Suprapubic skin (tissue), 4 donors: Measurements from ENCODE around the gene GNLY. TPM values are rescaled to one million over a fixed set of nuclear protein-coding genes. Genes with fewer than 3 reads are reported as not detected.
A peak's percentile ranks its signal among the peaks of the same experiment; 100 is the strongest.

Experiments used
- DNase-seq, 2 donors: peaks; one replicate each; pipeline ENCODE4 v3.0.0-alpha.2; 2019; ENCODE audit warnings: low spot score in 2 of 2
- H3K27ac ChIP-seq: fragments of 200-600 bp; sonication (generic); one replicate; pipeline ENCODE4 v1.5.1; 2019
- H3K27me3 ChIP-seq: fragments of 200-600 bp; sonication (generic); one replicate; pipeline ENCODE4 v1.5.1; 2019
- H3K36me3 ChIP-seq: fragments of 200-600 bp; sonication (generic); one replicate; pipeline ENCODE4 v1.5.1; 2019
- H3K4me1 ChIP-seq: fragments of 200-600 bp; sonication (generic); one replicate; pipeline ENCODE4 v1.5.1; 2019
- H3K4me3 ChIP-seq: fragments of 200-600 bp; sonication (generic); one replicate; pipeline ENCODE4 v1.5.1; 2019; ENCODE audit warnings: mild to moderate bottlenecking
- H3K9me3 ChIP-seq: fragments of 200-600 bp; sonication (generic); one replicate; pipeline ENCODE4 v1.5.1; 2019
- EP300 ChIP-seq: sonication (generic); formaldehyde crosslinking; IDR thresholded peaks from one replicate; pipeline ENCODE4 v1.6.1; 2017; ENCODE audit warnings: antibody characterized with exemption
- POLR2A ChIP-seq, 2 donors: fragments of 450-650 bp; IDR thresholded peaks; one replicate each; pipeline ENCODE4 v1.6.1; 2017; ENCODE audit warnings: antibody characterized with exemption in 2 of 2, mild to moderate bottlenecking in 2 of 2, moderate library complexity in 2 of 2
- POLR2AphosphoS5 ChIP-seq, 3 donors: sonication (generic); formaldehyde crosslinking; IDR thresholded peaks; one replicate each; pipeline ENCODE4 v1.6.1; 2017; ENCODE audit warnings: antibody characterized with exemption in 3 of 3
- WGBS: methylation state at CpG from one replicate; pipeline ENCODE4 v1.1.5; 2018; 5-methylcytosine and 5-hydroxymethylcytosine counted together
- total RNA-seq, 4 donors: library from RNA; depleted of rRNA; stranded (reverse); fragments of >200 nt; gene quantifications; one replicate each; pipeline ENCODE4 v1.1.0, GENCODE V29; 2016
- TF ChIP-seq, protein P1 (sequence below), 2 donors: fragments of 200-600 bp in 1 of 2; fragments of 450-650 bp in 1 of 2; sonication (generic) in 1 of 2; IDR thresholded peaks; one replicate each; pipeline ENCODE4 v1.5.1; 2016 to 2019; ENCODE audit warnings: antibody characterized with exemption in 2 of 2, mild to moderate bottlenecking in 1 of 2, moderate library complexity in 1 of 2

The GNLY gene
- total RNA-seq, 4 donors from 2014 or later = 1.6 to 4.8 (median 1.9) TPM; not detected in 1

DNA sequence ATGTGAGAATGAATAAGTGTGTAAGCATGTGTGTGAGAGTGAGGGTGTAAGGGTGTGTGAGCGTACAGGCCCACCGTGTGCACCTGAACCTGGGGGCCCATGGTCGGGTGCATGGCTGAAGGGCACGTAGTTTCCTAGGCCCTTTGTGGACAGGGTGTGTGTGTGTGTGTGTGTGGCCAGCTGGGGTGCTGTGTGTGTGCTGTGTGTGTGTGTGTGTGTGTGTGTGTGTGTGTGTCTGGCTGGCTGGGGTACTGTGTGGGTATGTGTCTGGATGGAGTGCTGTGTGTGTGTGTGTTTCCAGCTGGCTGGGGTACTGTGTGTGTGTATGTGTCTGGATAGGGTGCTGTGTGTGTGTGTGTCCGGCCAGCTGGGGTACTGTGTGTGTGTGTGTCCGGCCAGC is 28.1 kb upstream of the GNLY start:
- 98% methylated on average over 4 of the region's 6 CpGs for WGBS
- TF ChIP-seq EP300 = no peak
- TF ChIP-seq POLR2AphosphoS5 (IDR thresholded peaks at IDR 0.05) = no peak
- no peak for TF ChIP-seq POLR2A (IDR thresholded peaks at IDR 0.05)
- TF ChIP-seq, protein P1, sequence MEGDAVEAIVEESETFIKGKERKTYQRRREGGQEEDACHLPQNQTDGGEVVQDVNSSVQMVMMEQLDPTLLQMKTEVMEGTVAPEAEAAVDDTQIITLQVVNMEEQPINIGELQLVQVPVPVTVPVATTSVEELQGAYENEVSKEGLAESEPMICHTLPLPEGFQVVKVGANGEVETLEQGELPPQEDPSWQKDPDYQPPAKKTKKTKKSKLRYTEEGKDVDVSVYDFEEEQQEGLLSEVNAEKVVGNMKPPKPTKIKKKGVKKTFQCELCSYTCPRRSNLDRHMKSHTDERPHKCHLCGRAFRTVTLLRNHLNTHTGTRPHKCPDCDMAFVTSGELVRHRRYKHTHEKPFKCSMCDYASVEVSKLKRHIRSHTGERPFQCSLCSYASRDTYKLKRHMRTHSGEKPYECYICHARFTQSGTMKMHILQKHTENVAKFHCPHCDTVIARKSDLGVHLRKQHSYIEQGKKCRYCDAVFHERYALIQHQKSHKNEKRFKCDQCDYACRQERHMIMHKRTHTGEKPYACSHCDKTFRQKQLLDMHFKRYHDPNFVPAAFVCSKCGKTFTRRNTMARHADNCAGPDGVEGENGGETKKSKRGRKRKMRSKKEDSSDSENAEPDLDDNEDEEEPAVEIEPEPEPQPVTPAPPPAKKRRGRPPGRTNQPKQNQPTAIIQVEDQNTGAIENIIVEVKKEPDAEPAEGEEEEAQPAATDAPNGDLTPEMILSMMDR (IDR thresholded peaks at IDR 0.05) = no peak
- Histone ChIP-seq H3K4me3 (no peak overlapping the region), H3K4me1 (peaks cover 2% of the 10 kb centered on the region), H3K9me3 (no peaks in the 10 kb centered on the region), H3K27me3 (no peaks in the 10 kb centered on the region), H3K36me3 (no peaks in the 10 kb centered on the region), H3K27ac (no peak overlapping the region)
- no peak for DNase-seq

DNA sequence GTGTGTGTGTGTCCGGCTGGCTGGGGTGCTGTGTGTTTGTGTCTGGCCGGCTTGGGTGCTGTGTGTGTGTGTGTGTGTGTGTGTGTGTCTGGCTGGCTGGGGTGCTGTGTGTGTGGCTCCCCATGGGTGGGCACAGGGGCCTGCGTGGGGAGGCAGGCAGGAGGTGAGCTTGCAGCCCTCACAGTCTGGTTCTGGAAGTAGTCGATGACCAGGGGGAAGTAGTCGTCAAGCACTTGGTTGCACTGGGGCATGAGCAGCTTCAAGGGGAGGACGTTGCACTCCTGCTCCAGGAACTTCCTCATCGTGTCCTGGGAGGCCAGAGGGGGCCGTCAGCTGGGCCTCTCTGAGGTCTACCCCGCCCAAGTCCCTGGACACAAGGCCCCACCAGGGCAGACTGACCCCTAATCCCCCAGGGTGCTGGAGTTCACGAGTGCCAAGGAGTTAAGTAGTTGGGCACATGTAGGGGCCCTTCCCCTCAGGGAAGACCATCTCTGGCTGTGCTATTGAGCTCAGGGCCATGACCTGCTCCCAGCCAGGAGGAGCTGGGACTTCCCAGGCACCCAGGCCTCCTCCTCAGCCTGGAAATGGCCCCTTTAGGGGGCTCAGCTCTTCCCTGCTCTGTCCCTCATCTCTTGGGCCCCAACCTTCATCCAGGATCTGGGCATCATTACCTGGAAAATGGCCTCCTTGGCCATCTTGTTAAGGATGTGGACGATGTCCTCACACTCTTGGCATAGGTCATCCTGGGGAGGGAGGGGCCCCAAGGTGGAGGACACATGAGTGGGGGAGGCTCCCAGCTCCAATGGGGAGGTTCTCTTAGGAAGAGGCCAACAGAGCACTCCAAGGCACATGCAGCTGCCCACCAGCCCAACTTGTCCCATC is 27.5 kb upstream of the GNLY start:
- no peaks in the 10 kb centered on the region for H3K36me3 ChIP-seq
- H3K27me3 ChIP-seq = no peaks in the 10 kb centered on the region
- no peak for DNase-seq
- H3K9me3 ChIP-seq = no peaks in the 10 kb centered on the region
- no peak overlapping the region for H3K4me3 ChIP-seq
- 90% methylated on average over 4 of the region's 11 CpGs for WGBS
- no peaks in the 10 kb centered on the region for H3K4me1 ChIP-seq
- H3K27ac ChIP-seq = no peak overlapping the region
- TF ChIP-seq POLR2A (IDR thresholded peaks at IDR 0.05) = no peak
- TF ChIP-seq, protein P1 (IDR thresholded peaks at IDR 0.05) = no peak
- no peak for TF ChIP-seq EP300

DNA sequence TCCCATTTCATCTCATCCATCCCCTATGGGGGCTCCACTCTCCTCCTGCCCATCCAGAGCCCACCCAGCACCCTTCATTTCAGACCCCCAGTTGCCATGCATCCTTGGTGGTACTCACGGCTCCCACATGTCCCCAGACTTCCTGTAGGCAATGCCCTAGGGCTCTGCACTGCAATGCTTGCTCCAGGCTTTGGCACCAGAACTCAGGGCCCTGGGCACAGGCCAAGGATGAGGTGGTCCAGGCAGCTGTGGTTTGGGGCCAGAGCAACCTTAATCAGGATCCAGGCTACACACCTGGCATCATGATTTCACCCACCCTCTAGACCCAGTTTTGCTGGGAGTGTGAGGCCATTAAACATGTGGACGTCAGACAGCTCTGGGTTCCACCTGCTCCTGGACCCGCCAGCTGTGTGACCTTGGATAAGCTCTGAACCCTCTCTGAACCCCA is 26.6 kb upstream of the GNLY start:
- DNase-seq = no peak
- Histone ChIP-seq H3K27ac (no peak overlapping the region), H3K4me3 (no peak overlapping the region), H3K36me3 (no peaks in the 10 kb centered on the region), H3K4me1 (no peaks in the 10 kb centered on the region), H3K27me3 (no peaks in the 10 kb centered on the region), H3K9me3 (no peaks in the 10 kb centered on the region)
- 92% methylated on average over 3 of the region's 3 CpGs for WGBS
- TF ChIP-seq EP300 = no peak
- no peak for TF ChIP-seq POLR2AphosphoS5 (IDR thresholded peaks at IDR 0.05)
- TF ChIP-seq POLR2A (IDR thresholded peaks at IDR 0.05) = no peak
- TF ChIP-seq, protein P1 (IDR thresholded peaks at IDR 0.05) = no peak

DNA sequence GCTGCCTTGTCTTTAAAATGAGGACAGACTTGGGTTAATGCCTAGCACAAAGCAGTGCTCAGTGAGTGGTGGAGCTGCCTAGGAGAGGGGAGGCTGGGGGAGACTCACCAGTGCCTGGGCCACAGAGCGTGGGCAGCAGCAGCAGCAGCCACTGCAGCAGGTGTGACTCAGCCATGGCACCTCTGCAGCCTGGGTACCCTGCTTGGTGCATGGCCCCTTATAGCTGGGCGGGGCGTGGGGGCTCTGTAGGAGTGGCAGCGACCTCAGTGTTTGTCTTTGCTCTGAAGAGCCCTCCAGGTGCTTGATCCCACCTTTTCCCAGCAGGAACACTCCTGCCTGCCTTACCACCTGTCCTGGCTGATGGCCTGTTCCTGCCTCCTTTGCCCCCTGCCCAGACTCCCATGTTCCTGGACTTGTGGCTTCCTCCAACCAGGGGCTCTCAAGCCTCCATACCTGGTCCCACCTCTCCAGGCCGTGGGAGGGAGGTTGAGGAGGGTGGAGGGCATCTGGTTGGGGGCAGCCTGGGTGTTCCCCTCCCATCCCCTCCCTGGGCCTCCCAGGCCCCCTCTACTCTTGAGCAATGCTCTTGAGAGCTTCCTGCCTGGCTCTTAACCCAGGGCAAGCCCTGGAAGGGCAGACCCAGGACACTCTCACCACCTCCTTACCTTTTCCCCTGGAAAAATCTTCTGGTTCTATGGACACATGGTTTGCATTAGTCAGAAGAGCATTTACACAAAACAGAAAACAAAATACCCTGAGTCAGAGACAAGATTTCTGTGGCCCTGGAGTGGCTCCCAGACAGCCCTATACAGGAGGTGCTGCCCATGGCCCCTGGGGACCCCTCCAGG is 25.9 kb upstream of the GNLY start, which contains the start of gene SFTPB:
Gene SFTPB, minus strand, starts transcription at position 191 of the 848 bp plus-strand sequence. Its CDS starts 16 bp downstream, at position 175.
- no peaks in the 10 kb centered on the region for H3K9me3 ChIP-seq
- no peaks in the 10 kb centered on the region for H3K4me1 ChIP-seq
- peak in 1 of 2 donors; percentile 61 for DNase-seq
- no peak within 1 kb of the TSS for H3K27ac ChIP-seq
- H3K4me3 ChIP-seq = no peak within 1 kb of the TSS
- WGBS = 75% methylated on average over 1 of the region's 5 CpGs
- H3K36me3 ChIP-seq = no peaks in the 10 kb centered on the region
- H3K27me3 ChIP-seq = no peaks in the 10 kb centered on the region
- TF ChIP-seq, protein P1 (IDR thresholded peaks at IDR 0.05) = no peak
- no peak for TF ChIP-seq POLR2A (IDR thresholded peaks at IDR 0.05)
- no peak for TF ChIP-seq POLR2AphosphoS5 (IDR thresholded peaks at IDR 0.05)
- no peak for TF ChIP-seq EP300

DNA sequence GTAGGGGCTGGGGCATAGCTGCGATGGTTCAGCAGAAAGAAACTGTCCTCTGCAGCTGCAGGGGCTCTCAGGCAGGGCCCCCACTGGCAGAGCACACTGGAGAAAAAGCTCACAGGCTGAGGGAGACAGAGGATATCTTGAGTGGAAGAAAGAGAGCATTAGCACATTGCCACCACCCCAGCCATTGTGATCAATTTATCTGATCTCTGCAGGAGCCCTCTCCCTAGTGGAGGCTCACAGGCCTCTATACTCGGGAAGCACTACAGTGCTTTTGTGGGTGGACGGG is 25.4 kb upstream of the GNLY start:
- TF ChIP-seq POLR2AphosphoS5 (IDR thresholded peaks at IDR 0.05) (no peak), EP300 (no peak), POLR2A (IDR thresholded peaks at IDR 0.05) (no peak)
- TF ChIP-seq, protein P1 (IDR thresholded peaks at IDR 0.05) = no peak
- no peak overlapping the region for H3K4me3 ChIP-seq
- DNase-seq = peak in 1 of 2 donors; percentile 57
- no peak overlapping the region for H3K27ac ChIP-seq
- no peaks in the 10 kb centered on the region for H3K4me1 ChIP-seq
- no peaks in the 10 kb centered on the region for H3K9me3 ChIP-seq
- no peaks in the 10 kb centered on the region for H3K27me3 ChIP-seq
- WGBS = 81% methylated on average over 3 of the region's 3 CpGs
- H3K36me3 ChIP-seq = no peaks in the 10 kb centered on the region
